ENCODE results near the gene POR.

POR gene

GRCh38 chr7:75987805-75988567 is 73.0 kb downstream of the POR start:
- Histone ChIP-seq H3K9ac (ENCODE audit: low read depth, low read length) (no peak overlapping the region), H3K36me3 (ENCODE audit: control insufficient read depth, insufficient read depth, low read length) (peaks cover 41% of the 10 kb centered on the region), H3K9me3 (ENCODE audit: control insufficient read depth, insufficient read depth, low read length) (no peaks in the 10 kb centered on the region), H3K4me3 (ENCODE audit: low read depth, low read length) (no peak overlapping the region), H3K27me3 (ENCODE audit: control insufficient read depth, insufficient read depth, low read length) (no peaks in the 10 kb centered on the region), H3K27ac (ENCODE audit: low read depth, low read length) (no peak overlapping the region), H3K4me1 (ENCODE audit: control insufficient read depth, insufficient read depth, low read length) (peaks cover 10% of the 10 kb centered on the region; the same call in 1 of the 2 replicates)

GRCh38 chr7:75988568-75989499 is 73.9 kb downstream of the POR start:
- Histone ChIP-seq H3K4me1 (ENCODE audit: control insufficient read depth, insufficient read depth, low read length) (peaks cover 10% of the 10 kb centered on the region; the same call in 1 of the 2 replicates), H3K4me3 (ENCODE audit: low read depth, low read length) (no peak overlapping the region), H3K27me3 (ENCODE audit: control insufficient read depth, insufficient read depth, low read length) (no peaks in the 10 kb centered on the region), H3K9ac (ENCODE audit: low read depth, low read length) (no peak overlapping the region), H3K36me3 (ENCODE audit: control insufficient read depth, insufficient read depth, low read length) (peaks cover 35% of the 10 kb centered on the region), H3K9me3 (ENCODE audit: control insufficient read depth, insufficient read depth, low read length) (no peaks in the 10 kb centered on the region), H3K27ac (ENCODE audit: low read depth, low read length) (no peak overlapping the region)

GRCh38 chr7:75989500-75990388 is 74.8 kb downstream of the POR start:
- H3K9me3 ChIP-seq (ENCODE audit: control insufficient read depth, insufficient read depth, low read length): no peaks in the 10 kb centered on the region
- H3K27me3 ChIP-seq (ENCODE audit: control insufficient read depth, insufficient read depth, low read length): no peaks in the 10 kb centered on the region
- no peak overlapping the region for H3K4me3 ChIP-seq (ENCODE audit: low read depth, low read length)
- no peak overlapping the region for H3K9ac ChIP-seq (ENCODE audit: low read depth, low read length)
- H3K4me1 ChIP-seq (ENCODE audit: control insufficient read depth, insufficient read depth, low read length): peaks cover 10% of the 10 kb centered on the region; the same call in 1 of the 2 replicates
- peaks cover 26% of the 10 kb centered on the region for H3K36me3 ChIP-seq (ENCODE audit: control insufficient read depth, insufficient read depth, low read length)
- H3K27ac ChIP-seq (ENCODE audit: low read depth, low read length): no peak overlapping the region

GRCh38 chr7:75991531-75992082 is 76.7 kb downstream of the POR start:
- H3K27ac ChIP-seq (ENCODE audit: low read depth, low read length): no peak overlapping the region
- H3K27me3 ChIP-seq (ENCODE audit: control insufficient read depth, insufficient read depth, low read length): no peaks in the 10 kb centered on the region
- H3K4me3 ChIP-seq (ENCODE audit: low read depth, low read length): no peak overlapping the region
- H3K9ac ChIP-seq (ENCODE audit: low read depth, low read length): no peak overlapping the region
- peaks cover 10% of the 10 kb centered on the region; the same call in 1 of the 2 replicates for H3K4me1 ChIP-seq (ENCODE audit: control insufficient read depth, insufficient read depth, low read length)
- H3K9me3 ChIP-seq (ENCODE audit: control insufficient read depth, insufficient read depth, low read length): no peaks in the 10 kb centered on the region
- H3K36me3 ChIP-seq (ENCODE audit: control insufficient read depth, insufficient read depth, low read length): peaks cover 19% of the 10 kb centered on the region

- Histone ChIP-seq H3K9me3 (ENCODE audit: control insufficient read depth, insufficient read depth, low read length) (no peaks in the 10 kb centered on the region), H3K27ac (ENCODE audit: low read depth, low read length) (no peak overlapping the region), H3K27me3 (ENCODE audit: control insufficient read depth, insufficient read depth, low read length) (no peaks in the 10 kb centered on the region), H3K4me3 (ENCODE audit: low read depth, low read length) (no peak overlapping the region), H3K4me1 (ENCODE audit: control insufficient read depth, insufficient read depth, low read length) (peaks cover 10% of the 10 kb centered on the region; the same call in 1 of the 2 replicates), H3K36me3 (ENCODE audit: control insufficient read depth, insufficient read depth, low read length) (peaks cover 13% of the 10 kb centered on the region; the same call in 1 of the 2 replicates), H3K9ac (ENCODE audit: low read depth, low read length) (no peak overlapping the region)
Measured at GRCh38 chr7:75992083-75992755, 77.3 kb downstream of the POR start.

GRCh38 chr7:75993689-75994387 is 78.9 kb downstream of the POR start:
- Histone ChIP-seq H3K9me3 (ENCODE audit: control insufficient read depth, insufficient read depth, low read length) (no peaks in the 10 kb centered on the region), H3K27ac (ENCODE audit: low read depth, low read length) (peak overlapping the region; percentile 51), H3K36me3 (ENCODE audit: control insufficient read depth, insufficient read depth, low read length) (peaks cover 12% of the 10 kb centered on the region), H3K4me1 (ENCODE audit: control insufficient read depth, insufficient read depth, low read length) (peaks cover 10% of the 10 kb centered on the region; the same call in 1 of the 2 replicates), H3K27me3 (ENCODE audit: control insufficient read depth, insufficient read depth, low read length) (no peaks in the 10 kb centered on the region), H3K4me3 (ENCODE audit: low read depth, low read length) (peak overlapping the region; percentile 70), H3K9ac (ENCODE audit: low read depth, low read length) (peak overlapping the region; percentile 8; the same call in 1 of the 2 replicates)

GRCh38 chr7:75994388-75995051 is 79.6 kb downstream of the POR start, which contains the start of gene TMEM120A:
TSS of gene TMEM120A (minus strand) at chr7:75994595. CDS start at chr7:75994570, 25 bp downstream.
- H3K27ac ChIP-seq (ENCODE audit: low read depth, low read length): peak within 1 kb of the TSS; percentile 58
- H3K9ac ChIP-seq (ENCODE audit: low read depth, low read length): peak within 1 kb of the TSS; percentile 8; the same call in 1 of the 2 replicates
- H3K36me3 ChIP-seq (ENCODE audit: control insufficient read depth, insufficient read depth, low read length): peaks cover 12% of the 10 kb centered on the region
- no peaks in the 10 kb centered on the region for H3K27me3 ChIP-seq (ENCODE audit: control insufficient read depth, insufficient read depth, low read length)
- H3K9me3 ChIP-seq (ENCODE audit: control insufficient read depth, insufficient read depth, low read length): no peaks in the 10 kb centered on the region
- peaks cover 5% of the 10 kb centered on the region; the same call in 1 of the 2 replicates for H3K4me1 ChIP-seq (ENCODE audit: control insufficient read depth, insufficient read depth, low read length)
- H3K4me3 ChIP-seq (ENCODE audit: low read depth, low read length): peak within 1 kb of the TSS; percentile 70

GRCh38 chr7:75995052-75995471 is 80.1 kb downstream of the POR start:
- no peak overlapping the region for H3K9ac ChIP-seq (ENCODE audit: low read depth, low read length)
- peaks cover 4% of the 10 kb centered on the region; the same call in 1 of the 2 replicates for H3K4me1 ChIP-seq (ENCODE audit: control insufficient read depth, insufficient read depth, low read length)
- peaks cover 12% of the 10 kb centered on the region for H3K36me3 ChIP-seq (ENCODE audit: control insufficient read depth, insufficient read depth, low read length)
- peak overlapping the region; percentile 70 for H3K4me3 ChIP-seq (ENCODE audit: low read depth, low read length)
- H3K9me3 ChIP-seq (ENCODE audit: control insufficient read depth, insufficient read depth, low read length): no peaks in the 10 kb centered on the region
- no peaks in the 10 kb centered on the region for H3K27me3 ChIP-seq (ENCODE audit: control insufficient read depth, insufficient read depth, low read length)
- H3K27ac ChIP-seq (ENCODE audit: low read depth, low read length): peak overlapping the region; percentile 58

GRCh38 chr7:75995996-75996395 is 81.0 kb downstream of the POR start:
- no peak overlapping the region for H3K27ac ChIP-seq (ENCODE audit: low read depth, low read length)
- peaks cover under 1% of the 10 kb centered on the region; the same call in 1 of the 2 replicates for H3K4me1 ChIP-seq (ENCODE audit: control insufficient read depth, insufficient read depth, low read length)
- peaks cover 18% of the 10 kb centered on the region for H3K36me3 ChIP-seq (ENCODE audit: control insufficient read depth, insufficient read depth, low read length)
- no peaks in the 10 kb centered on the region for H3K27me3 ChIP-seq (ENCODE audit: control insufficient read depth, insufficient read depth, low read length)
- no peaks in the 10 kb centered on the region for H3K9me3 ChIP-seq (ENCODE audit: control insufficient read depth, insufficient read depth, low read length)
- H3K4me3 ChIP-seq (ENCODE audit: low read depth, low read length): no peak overlapping the region
- no peak overlapping the region for H3K9ac ChIP-seq (ENCODE audit: low read depth, low read length)

All from HUES48 (cell line).